ENCODE data around the gene TNNC1.

TNNC1 gene

DNA sequence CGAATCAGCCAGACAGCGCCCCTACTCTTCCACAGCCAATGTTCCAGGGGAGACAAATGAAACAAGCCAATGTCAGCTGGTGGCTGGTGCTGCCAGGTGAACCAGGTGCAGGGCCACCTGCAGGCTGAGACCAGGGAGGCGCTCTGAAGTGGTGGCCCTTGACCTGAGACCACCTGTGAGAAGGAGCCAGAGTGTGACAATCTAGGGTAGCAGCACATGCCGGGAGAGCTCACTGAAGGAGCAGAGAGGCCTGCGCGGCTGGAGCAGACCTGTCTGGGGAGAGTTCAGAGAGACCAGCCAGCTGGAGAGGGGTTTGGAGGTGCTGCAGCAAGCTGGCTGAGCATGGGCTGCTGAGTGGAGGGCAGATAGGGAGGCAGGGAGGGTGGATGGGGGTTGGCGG is 40.6 kb upstream of the TNNC1 start:
- TF ChIP-seq EZH2phosphoT487 (IDR thresholded peaks at IDR 0.05; ENCODE audit: low read depth): no peak
- TF ChIP-seq, protein P1, sequence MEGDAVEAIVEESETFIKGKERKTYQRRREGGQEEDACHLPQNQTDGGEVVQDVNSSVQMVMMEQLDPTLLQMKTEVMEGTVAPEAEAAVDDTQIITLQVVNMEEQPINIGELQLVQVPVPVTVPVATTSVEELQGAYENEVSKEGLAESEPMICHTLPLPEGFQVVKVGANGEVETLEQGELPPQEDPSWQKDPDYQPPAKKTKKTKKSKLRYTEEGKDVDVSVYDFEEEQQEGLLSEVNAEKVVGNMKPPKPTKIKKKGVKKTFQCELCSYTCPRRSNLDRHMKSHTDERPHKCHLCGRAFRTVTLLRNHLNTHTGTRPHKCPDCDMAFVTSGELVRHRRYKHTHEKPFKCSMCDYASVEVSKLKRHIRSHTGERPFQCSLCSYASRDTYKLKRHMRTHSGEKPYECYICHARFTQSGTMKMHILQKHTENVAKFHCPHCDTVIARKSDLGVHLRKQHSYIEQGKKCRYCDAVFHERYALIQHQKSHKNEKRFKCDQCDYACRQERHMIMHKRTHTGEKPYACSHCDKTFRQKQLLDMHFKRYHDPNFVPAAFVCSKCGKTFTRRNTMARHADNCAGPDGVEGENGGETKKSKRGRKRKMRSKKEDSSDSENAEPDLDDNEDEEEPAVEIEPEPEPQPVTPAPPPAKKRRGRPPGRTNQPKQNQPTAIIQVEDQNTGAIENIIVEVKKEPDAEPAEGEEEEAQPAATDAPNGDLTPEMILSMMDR (IDR thresholded peaks at IDR 0.05; ENCODE audit: low read depth, low read length): no peak
- no peaks in the 10 kb centered on the region for H3K79me2 ChIP-seq (ENCODE audit: low read length)
- H3K4me1 ChIP-seq (ENCODE audit: low read length): no peaks in the 10 kb centered on the region
- H4K20me1 ChIP-seq (ENCODE audit: insufficient read depth, low read length): no peaks in the 10 kb centered on the region
- no peak overlapping the region for H2AFZ ChIP-seq (ENCODE audit: low read depth, low read length)
- no peaks in the 10 kb centered on the region for H3K27me3 ChIP-seq (ENCODE audit: low read depth, low read length)
- no peak overlapping the region for H3K9ac ChIP-seq (ENCODE audit: low read length)
- H3K36me3 ChIP-seq (replicated peaks; ENCODE audit: low read depth, low read length): peaks cover 20% of the 10 kb centered on the region
- H3K27ac ChIP-seq (ENCODE audit: low read length): no peak overlapping the region
- no peaks in the 10 kb centered on the region for H3K9me3 ChIP-seq (ENCODE audit: insufficient read depth, low read length)
- H3K4me2 ChIP-seq (ENCODE audit: low read length): no peak overlapping the region
- no peak overlapping the region for H3K4me3 ChIP-seq (ENCODE audit: low read length)

DNA sequence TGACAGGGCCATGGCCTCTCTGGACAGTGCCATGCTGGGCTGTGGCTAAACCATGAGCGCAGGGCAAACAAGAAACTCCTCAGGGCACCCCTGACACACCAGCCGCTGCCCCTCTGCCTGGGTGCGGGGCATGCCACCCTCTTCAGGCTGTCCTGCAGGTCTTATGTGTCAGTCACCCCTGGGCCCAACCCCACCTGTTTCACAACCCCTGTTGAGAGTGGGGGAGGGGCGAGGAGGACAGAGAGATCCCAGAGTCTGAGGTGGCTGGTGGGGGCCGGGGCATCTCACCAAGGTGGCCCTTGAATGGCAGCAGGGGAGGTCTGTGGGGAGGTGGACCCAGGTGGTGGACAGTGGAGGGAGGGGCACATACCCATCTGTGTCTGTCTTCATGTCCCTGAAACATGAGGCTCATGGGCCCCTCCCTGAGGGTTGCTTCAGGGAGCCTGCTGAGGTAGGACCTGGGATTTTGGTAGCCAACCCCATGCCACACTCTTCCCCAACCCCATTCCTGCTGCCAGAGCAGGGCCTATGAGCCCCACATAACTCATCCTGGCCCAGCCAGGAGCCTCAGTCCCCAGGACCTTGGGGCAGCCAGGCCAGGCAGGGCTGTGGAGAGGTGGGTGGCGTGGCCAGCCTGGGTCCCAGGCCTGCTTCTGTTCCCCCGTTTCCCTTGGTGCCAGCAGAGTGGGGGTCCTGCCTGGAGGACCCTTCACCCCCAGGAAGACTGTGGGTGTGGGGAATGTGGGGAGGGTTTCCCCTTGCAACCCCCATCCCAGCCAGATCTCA is 39.6 kb upstream of the TNNC1 start:
- no peak overlapping the region for H3K4me2 ChIP-seq (ENCODE audit: low read length)
- no peak overlapping the region for H3K27ac ChIP-seq (ENCODE audit: low read length)
- no peak overlapping the region for H3K9ac ChIP-seq (ENCODE audit: low read length)

DNA sequence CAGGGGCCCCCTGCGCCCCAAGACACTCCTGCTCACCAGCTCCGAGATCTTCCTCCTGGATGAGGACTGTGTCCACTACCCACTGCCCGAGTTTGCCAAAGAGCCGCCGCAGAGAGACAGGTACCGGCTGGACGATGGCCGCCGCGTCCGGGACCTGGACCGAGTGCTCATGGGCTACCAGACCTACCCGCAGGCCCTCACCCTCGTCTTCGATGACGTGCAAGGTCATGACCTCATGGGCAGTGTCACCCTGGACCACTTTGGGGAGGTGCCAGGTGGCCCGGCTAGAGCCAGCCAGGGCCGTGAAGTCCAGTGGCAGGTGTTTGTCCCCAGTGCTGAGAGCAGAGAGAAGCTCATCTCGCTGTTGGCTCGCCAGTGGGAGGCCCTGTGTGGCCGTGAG is 38.2 kb upstream of the TNNC1 start:
- no peak overlapping the region for H3K4me2 ChIP-seq (ENCODE audit: low read length)
- no peak overlapping the region for H3K9ac ChIP-seq (ENCODE audit: low read length)
- no peaks in the 10 kb centered on the region for H4K20me1 ChIP-seq (ENCODE audit: insufficient read depth, low read length)
- no peaks in the 10 kb centered on the region for H3K27me3 ChIP-seq (ENCODE audit: low read depth, low read length)
- no peak overlapping the region for H2AFZ ChIP-seq (ENCODE audit: low read depth, low read length)
- H3K4me1 ChIP-seq (ENCODE audit: low read length): no peaks in the 10 kb centered on the region
- H3K9me3 ChIP-seq (ENCODE audit: insufficient read depth, low read length): no peaks in the 10 kb centered on the region
- no peaks in the 10 kb centered on the region for H3K79me2 ChIP-seq (ENCODE audit: low read length)
- no peak overlapping the region for H3K4me3 ChIP-seq (ENCODE audit: low read length)
- H3K27ac ChIP-seq (ENCODE audit: low read length): no peak overlapping the region
- peaks cover 30% of the 10 kb centered on the region for H3K36me3 ChIP-seq (replicated peaks; ENCODE audit: low read depth, low read length)
- TF ChIP-seq, protein P1 (IDR thresholded peaks at IDR 0.05; ENCODE audit: low read depth, low read length): no peak
- TF ChIP-seq EZH2phosphoT487 (IDR thresholded peaks at IDR 0.05; ENCODE audit: low read depth): no peak

More for the DNA sequence above, 39.6 kb upstream of the TNNC1 start:
- Histone ChIP-seq H3K9me3 (ENCODE audit: insufficient read depth, low read length) (no peaks in the 10 kb centered on the region), H4K20me1 (ENCODE audit: insufficient read depth, low read length) (no peaks in the 10 kb centered on the region), H2AFZ (ENCODE audit: low read depth, low read length) (no peak overlapping the region), H3K36me3 (replicated peaks; ENCODE audit: low read depth, low read length) (peaks cover 24% of the 10 kb centered on the region), H3K4me1 (ENCODE audit: low read length) (no peaks in the 10 kb centered on the region), H3K79me2 (ENCODE audit: low read length) (no peaks in the 10 kb centered on the region), H3K27me3 (ENCODE audit: low read depth, low read length) (no peaks in the 10 kb centered on the region), H3K4me3 (ENCODE audit: low read length) (no peak overlapping the region)
- TF ChIP-seq, protein P1 (IDR thresholded peaks at IDR 0.05; ENCODE audit: low read depth, low read length): no peak
- no peak for TF ChIP-seq EZH2phosphoT487 (IDR thresholded peaks at IDR 0.05; ENCODE audit: low read depth)

DNA sequence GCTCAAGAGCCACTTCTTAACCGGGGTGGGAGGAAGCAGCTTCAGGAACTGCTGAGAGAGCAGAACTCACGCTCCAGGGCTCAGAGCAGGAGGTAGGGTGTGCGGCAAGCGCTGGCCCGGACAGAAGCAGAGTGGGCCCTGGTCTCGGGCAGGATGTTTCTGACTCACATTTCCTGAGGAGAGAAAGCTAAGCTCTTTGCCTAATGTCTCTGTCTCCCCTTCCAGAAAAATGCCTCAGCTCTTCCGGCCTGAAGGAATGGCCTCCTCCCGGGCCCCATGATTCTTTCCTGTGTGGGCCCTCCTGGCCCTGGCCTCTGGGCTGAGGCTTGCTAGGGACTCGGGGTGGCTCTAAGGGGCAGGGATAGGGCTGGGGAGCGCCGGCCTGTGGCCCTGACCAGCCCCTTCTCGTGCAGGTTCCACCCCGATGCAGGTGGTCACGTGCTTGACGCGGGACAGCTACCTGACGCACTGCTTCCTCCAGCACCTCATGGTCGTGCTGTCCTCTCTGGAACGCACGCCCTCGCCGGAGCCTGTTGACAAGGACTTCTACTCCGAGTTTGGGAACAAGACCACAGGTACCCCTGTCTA is 37.2 kb upstream of the TNNC1 start:
- H3K9me3 ChIP-seq (ENCODE audit: insufficient read depth, low read length): no peaks in the 10 kb centered on the region
- no peaks in the 10 kb centered on the region for H4K20me1 ChIP-seq (ENCODE audit: insufficient read depth, low read length)
- H3K4me1 ChIP-seq (ENCODE audit: low read length): no peaks in the 10 kb centered on the region
- no peaks in the 10 kb centered on the region for H3K27me3 ChIP-seq (ENCODE audit: low read depth, low read length)
- H3K9ac ChIP-seq (ENCODE audit: low read length): no peak overlapping the region
- H3K36me3 ChIP-seq (replicated peaks; ENCODE audit: low read depth, low read length): peaks cover 35% of the 10 kb centered on the region
- H3K4me3 ChIP-seq (ENCODE audit: low read length): no peak overlapping the region
- no peak for TF ChIP-seq EZH2phosphoT487 (IDR thresholded peaks at IDR 0.05; ENCODE audit: low read depth)
- TF ChIP-seq, protein P1 (IDR thresholded peaks at IDR 0.05; ENCODE audit: low read depth, low read length): no peak
- H3K27ac ChIP-seq (ENCODE audit: low read length): no peak overlapping the region
- H2AFZ ChIP-seq (ENCODE audit: low read depth, low read length): no peak overlapping the region
- no peak overlapping the region for H3K4me2 ChIP-seq (ENCODE audit: low read length)
- H3K79me2 ChIP-seq (ENCODE audit: low read length): no peaks in the 10 kb centered on the region

Measured in OCI-LY3 (cell line).